ENCODE results near the gene HOGA1.

Gene HOGA1

GRCh38 chr10:97584060-97584797 lies at the start of gene HOGA1:
TSS of gene HOGA1 (plus strand) at chr10:97584389. CDS start at chr10:97584704, 315 bp downstream.
- peak; percentile 65 for DNase-seq (ENCODE audit: low read depth, low spot score)

- DNase-seq (ENCODE audit: low read depth, low spot score) = no peak
These were observed 49.3 kb upstream of the HOGA1 start for GRCh38 chr10:97534746-97535367.

DNA sequence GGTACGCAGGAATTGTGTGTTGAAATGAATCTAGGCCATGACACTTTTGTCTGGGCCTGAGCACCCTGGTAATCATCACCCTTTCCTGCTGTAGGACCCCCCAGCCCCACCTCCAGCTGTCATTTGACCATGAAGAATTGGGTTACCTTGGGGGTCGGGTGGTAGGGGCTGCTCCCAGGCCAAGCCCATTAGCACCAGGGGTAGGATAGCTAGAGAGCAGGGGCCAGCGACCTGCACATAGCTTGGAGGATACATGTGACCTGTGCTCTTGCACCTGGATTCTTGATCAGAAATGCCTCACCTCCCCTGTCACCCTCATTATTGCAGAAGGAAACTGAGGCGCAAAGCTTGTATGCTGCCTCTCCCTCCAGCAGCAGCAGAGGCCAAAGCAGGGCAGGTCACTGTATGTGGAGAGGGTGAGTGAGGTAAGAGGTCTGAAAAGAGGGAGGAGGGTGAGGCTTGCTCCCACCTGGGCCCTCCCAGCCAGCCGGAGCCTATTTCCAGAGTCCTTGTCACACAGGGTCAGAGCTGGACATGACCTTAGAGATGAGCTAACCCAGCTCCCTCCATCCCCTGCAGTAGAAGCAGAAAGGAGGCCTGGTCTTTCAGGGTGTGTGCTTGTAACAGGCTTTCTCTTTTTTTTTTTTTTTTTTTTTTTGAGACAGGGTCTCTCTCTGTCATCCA lies 46.9 kb upstream of the HOGA1 start:
- DNase-seq (ENCODE audit: low read depth, low spot score) = no peak

- no peak for DNase-seq (ENCODE audit: low read depth, low spot score)
These were observed 45.8 kb upstream of the HOGA1 start for GRCh38 chr10:97538411-97538810.

DNA sequence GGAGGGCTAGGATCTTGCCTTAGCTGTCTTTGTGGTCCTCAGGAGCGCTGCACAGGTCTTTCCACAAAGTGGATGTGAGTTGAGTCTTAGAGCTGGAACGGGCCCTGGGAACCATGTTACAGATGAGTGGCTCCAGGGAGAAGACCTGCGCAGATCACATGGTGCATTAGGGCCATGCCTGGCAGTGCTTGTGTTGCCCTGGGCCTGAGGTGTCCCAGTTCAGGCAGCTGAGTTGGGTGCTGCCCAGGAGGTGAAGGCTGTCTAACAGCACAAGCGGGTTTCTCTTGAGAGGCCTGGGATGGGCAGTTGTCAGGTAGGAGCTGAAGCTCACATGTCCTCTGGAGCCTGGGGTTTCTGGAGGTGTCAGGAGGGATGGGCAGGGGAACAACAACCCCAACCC lies 45.4 kb upstream of the HOGA1 start:
- no peak for DNase-seq (ENCODE audit: low read depth, low spot score)

GRCh38 chr10:97539523-97540200 lies 44.5 kb upstream of the HOGA1 start:
- DNase-seq (ENCODE audit: low read depth, low spot score) = no peak

GRCh38 chr10:97540669-97541500 lies 43.3 kb upstream of the HOGA1 start:
- DNase-seq (ENCODE audit: low read depth, low spot score) = no peak

DNA sequence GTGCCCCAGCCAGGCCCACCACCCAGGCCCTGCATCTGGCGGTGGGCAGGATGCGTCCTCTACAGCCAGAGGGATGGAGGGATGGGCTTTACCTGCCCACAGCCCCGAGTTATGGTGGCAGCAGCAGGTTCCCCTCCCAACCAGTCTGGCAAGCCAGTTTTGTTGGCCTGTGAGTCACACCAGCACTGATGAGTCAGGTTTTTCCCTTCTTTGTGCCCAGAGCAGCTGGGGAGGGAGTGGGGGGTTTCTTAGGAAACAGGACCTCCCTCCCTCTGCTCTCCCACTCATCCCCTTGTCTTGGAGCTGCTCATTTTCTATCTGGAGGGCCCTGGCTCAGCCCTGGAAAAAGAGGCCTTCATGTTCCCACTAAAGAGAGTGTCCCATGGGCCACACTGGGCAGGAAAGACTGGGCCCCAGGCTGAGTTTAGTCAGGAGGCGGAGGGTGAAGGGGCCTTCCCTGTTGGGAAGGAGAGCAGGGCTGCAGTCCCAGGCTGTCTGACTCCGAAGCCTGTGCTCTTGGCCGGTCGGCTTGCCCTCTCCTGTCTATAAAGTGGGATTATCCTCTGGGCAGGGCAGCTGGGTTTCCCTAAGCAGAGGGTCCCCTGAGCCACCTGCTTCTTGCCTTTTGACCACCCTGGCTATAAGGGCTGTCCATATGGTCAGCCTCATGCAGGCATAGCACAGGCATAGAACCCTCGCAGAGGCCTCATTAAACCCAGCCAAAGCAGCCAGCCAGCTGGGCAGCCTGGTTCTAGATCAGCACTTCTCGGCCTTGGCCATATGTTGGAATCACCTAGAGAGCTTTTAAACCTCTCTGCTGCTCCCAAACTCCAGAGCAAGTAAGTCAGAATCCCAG lies 41.8 kb upstream of the HOGA1 start:
- no peak for DNase-seq (ENCODE audit: low read depth, low spot score)

- DNase-seq (ENCODE audit: low read depth, low spot score) = no peak
These were observed 41.1 kb upstream of the HOGA1 start for GRCh38 chr10:97543025-97543546.

DNA sequence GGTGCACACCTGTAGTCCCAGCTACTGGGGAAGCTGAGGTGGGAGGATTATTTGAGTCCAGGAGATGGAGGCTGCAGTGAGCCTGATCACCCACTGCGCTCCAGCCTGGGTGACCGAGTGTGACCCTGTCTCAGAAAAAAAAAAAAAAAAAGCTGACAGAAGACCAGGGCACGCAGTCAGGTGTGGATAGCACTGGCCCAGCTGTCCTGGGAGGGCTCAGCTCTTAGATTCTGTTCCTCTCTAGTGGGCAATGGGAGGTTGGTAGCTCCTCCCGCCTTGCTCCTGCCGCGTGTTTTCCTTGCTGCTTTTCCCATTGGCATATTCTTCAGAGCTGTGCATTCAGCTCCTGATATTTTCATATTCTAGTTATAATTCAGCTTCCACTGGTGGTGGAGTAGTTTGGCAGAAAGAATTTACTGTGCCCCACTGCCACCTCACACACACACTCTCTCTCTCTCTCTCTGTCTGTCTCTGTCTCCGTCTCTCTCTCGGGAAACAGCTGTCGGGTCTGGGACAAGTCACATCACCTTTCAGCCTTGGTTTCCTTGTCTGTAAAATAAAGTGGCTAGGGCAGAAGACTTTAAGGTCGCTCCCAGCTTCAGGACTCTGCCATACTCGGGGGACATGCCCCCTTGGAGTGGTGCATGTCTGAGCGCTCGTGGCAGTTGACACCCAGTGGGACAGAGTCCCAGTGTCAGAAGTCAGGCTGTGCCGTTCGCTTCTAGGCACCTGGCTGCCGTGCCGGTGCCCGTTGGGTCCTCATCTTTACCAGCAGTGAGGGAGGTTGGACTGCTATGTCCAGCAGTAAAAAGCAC lies 37.5 kb upstream of the HOGA1 start:
- no peak for DNase-seq (ENCODE audit: low read depth, low spot score)

DNA sequence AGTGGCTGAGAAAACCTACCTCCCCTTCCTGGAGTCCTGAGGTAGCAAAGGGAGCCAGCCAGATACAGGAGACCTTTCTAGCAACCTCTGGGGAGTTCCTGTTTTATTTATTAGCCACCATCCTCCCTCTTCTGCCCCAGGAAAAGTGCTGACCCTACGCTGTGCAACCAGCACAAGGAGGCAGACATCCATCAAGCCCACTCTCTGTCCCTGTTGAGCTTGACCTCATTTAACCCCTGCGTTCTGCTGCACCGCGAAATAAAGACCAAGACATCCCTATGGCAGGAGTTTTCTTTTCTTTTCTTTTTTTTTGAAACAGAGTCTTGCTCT lies 37.0 kb upstream of the HOGA1 start:
- DNase-seq (ENCODE audit: low read depth, low spot score) = no peak

GRCh38 chr10:97547962-97548361 lies 36.2 kb upstream of the HOGA1 start:
- DNase-seq (ENCODE audit: low read depth, low spot score) = no peak

GRCh38 chr10:97548828-97549455 lies 35.2 kb upstream of the HOGA1 start:
- no peak for DNase-seq (ENCODE audit: low read depth, low spot score)

- no peak for DNase-seq (ENCODE audit: low read depth, low spot score)
These were observed 34.4 kb upstream of the HOGA1 start for GRCh38 chr10:97549587-97550322.

GRCh38 chr10:97550336-97551149 lies 33.6 kb upstream of the HOGA1 start:
- DNase-seq (ENCODE audit: low read depth, low spot score) = no peak

GRCh38 chr10:97551271-97551670 lies 32.9 kb upstream of the HOGA1 start:
- no peak for DNase-seq (ENCODE audit: low read depth, low spot score)

DNA sequence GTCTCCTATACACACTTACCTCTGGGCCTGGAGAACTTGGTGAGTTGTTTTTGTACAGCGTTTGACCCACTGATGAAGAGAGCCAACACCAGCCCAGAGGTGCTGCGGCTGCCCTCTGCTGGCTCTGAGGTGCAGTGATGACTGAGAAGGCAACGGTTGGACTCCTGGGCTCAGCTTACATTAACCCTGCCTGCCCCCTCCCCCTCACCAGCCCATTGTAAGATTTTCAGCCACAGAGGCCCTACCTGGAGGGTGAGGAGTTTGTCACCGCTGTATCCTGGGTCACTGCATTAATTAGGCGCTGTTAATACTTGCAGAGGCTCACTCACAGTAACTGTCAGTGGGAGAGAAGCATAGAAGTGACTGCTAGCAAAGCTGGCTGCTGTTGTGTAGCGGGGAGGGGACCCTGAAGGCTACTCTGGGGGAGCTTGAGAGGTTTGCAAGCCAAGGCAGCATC lies 30.6 kb upstream of the HOGA1 start:
- no peak for DNase-seq (ENCODE audit: low read depth, low spot score)
